Right ventricle myocardium inferior (tissue), 1 donor: Measurements from ENCODE around the gene BBX. TPM values are rescaled to one million over a fixed set of nuclear protein-coding genes. Genes with fewer than 3 reads are reported as not detected.
"Not testable (repeated sequence)": the region's sequence is repeated elsewhere in the genome, so short reads cannot be mapped to it uniquely, and the experiment has no call there.

Experiments used
- ATAC-seq: fragments of 200-7000 bp; cut with Tn5 transposase; one replicate; pipeline ENCODE4 v1.9.1; 2020; ENCODE audit warnings: mild to moderate bottlenecking, moderate library complexity
- DNase-seq: peaks from one replicate; pipeline ENCODE4 v3.0.0; 2021; ENCODE audit errors: missing footprints
- intact Hi-C: fragments of 100-400 bp; cut with DNase I; formaldehyde crosslinking; loops from one replicate; pipeline ENCODE4 v1.11.0; 2022
- total RNA-seq: library from RNA; stranded (reverse); fragmentation: NEBNext Ultra II Directional; extraction: Animal tissue kit (Norgen Biotek cat#: 25700); gene quantifications from one replicate; pipeline ENCODE4 v1.2.1, GENCODE V29; 2021
- donor health status: DM: no; HTN: yes; CAD: no; lungs with severe emphysema.

BBX gene
- total RNA-seq, 1 donor from 2014 or later: 37.7 TPM

DNA sequence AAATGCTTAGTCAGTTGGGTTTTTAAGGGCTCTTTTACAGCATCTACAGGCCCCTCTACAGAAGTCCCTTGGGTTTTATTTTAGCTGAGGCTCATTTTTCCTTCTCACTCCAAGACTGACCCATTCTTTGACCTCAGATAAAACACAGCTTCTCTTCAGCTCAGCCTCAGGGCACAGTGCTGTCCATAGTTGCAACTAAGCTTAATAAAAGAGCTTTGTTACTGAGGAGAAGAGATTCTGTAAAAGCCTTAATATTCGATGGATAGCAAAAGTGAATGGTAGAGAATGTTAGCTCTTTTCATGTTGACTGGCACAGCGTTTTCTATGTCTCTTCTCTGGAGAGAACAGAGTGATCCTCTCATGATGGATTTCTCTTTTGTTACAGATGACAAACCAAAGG is 277.9 kb downstream of the BBX start:
- ATAC-seq (no peak), DNase-seq (no peak)
- intact Hi-C loops: no loop called here

- intact Hi-C loops: no loop called here
- DNase-seq: no peak
- ATAC-seq: no peak
Measured at GRCh38 chr3:107803170-107803569, 280.4 kb downstream of the BBX start.

- no peak for DNase-seq
- ATAC-seq: no peak
- intact Hi-C loops: no loop called here
Measured at GRCh38 chr3:107806021-107806420, 283.3 kb downstream of the BBX start.

DNA sequence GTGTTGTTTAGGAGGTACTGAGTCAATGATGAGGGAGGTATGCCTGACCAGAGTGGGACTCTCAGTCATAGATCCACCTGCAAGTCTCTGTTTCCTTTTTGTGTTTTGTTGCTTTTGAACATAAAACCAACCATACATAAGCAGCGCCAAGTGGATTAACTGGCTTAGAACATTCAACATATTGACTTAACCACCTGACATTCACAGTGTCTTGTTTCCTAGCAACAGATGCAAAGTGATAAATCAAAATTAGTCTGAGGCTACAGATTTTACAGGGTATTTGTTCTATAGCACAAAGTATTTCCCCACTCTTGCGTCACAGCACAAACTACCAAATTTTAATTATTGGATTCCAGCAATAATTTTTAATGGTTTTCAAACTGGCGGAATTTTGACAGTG is 283.8 kb downstream of the BBX start:
- DNase-seq (no peak), ATAC-seq (no peak)
- intact Hi-C loops: no loop called here

DNA sequence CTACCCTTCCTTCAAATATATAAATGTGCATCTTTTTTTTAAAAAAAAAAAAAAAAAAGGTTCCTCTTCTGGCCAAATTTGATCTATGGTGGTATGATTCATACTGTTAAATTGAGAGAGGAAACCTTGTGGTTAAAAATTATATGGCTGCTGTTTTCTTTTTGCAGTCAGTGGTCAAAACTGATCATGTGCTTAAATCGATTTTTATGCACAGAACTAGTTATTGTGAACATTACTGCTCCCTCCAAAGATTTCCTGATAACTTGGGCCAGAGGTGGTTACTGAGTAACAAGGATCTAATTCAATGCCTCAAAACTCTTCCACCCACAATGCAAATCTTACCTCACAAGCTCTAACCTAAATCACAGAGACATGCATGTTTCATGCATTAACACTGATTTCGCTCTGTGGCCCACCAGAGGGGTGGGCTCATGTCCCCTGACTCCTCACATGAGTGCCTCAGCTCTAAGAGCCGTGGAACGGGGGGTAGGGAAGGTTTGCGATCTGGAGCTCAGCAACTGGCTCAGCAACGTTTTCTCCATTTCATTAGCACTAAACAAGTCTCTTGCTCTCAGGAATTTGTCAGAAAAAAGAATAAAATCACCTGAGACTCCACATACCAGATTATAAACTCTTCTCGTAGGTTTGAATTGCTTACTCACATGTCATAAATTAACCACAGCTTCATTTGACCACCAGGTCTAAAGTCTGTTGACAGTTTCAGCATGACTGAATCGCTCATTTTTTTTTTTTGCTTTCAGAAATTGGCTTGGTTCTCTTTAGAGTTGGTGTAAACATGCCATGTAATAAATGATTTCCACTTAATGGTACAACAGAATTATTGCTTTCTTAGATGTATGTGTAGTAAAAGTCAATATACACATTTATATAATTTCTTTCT is 287.7 kb downstream of the BBX start:
- intact Hi-C loops: no loop called here
- no peak for DNase-seq
- no peak for ATAC-seq

GRCh38 chr3:107813026-107813425 is 290.3 kb downstream of the BBX start:
- intact Hi-C loops: no loop called here
- no peak for DNase-seq

GRCh38 chr3:107816107-107816506 is 293.3 kb downstream of the BBX start:
- no peak for DNase-seq
- ATAC-seq: no peak
- intact Hi-C loops: no loop called here

More at GRCh38 chr3:107813026-107813425, 290.3 kb downstream of the BBX start:
- ATAC-seq: no peak

DNA sequence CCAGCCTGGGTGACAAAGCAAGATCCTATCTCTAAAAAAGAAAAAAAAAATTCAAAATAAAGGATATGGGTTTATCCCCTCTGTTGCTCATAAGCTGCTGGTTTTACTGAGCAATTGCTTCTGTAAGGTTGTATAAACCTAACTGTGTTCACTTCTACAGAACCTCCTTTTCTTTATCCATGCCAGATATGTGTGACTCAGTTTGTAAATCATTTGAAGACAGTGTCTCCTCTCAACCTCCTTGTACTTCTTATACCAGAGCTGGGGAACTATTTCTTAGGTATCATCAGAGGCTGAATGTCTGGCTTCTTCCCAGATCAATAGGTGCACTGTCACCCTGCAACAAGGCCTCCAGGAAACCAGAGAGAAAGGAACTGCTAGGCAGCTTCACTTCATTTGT is 294.3 kb downstream of the BBX start:
- no peak for ATAC-seq
- DNase-seq: no peak
- intact Hi-C loops: no loop called here

GRCh38 chr3:107818025-107818424 is 295.3 kb downstream of the BBX start:
- intact Hi-C loops: no loop called here
- DNase-seq (no peak), ATAC-seq (no peak)

DNA sequence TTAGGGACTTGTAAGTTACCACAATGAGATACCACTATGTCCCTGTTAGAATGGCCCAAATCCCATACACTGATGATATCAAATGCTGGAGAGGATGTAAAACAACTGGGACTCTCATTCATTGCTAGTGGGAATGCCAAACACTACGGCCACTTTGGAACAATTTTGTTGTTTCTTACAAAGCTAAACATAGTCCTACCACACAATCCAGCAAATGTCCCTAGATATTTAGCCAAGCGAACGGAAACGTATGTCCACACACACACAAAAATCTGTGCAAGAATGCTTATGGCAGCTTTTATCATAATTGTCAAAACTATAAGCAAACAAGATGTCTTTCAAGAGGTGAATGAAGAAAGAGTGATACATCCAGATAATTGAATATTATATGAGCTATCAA is 296.9 kb downstream of the BBX start:
- intact Hi-C loops: no loop called here

DNA sequence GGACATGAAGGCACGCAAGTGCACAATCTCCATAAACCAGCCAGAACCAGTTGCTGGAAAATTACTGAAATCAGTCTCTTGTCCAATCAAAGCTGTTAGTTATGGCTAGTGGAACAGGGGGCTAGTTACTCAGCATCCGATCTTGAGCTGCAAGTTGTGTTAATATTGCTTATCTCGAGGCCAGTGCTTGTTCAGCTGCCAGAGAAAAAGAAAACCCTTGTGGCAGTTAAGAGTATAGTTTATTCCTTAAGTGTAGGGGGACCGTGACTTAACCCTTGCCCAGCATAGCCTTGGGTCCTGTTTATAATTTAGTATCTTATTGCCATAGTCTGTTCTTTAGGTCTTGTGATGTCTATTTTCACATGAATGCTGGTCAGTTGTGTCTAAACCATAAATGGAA is 299.5 kb downstream of the BBX start:
- ATAC-seq: no peak
- DNase-seq: no peak
- intact Hi-C loops: no loop called here

More for the DNA sequence above, 296.9 kb downstream of the BBX start:
- DNase-seq (no peak), ATAC-seq (no peak)

GRCh38 chr3:107824822-107825371 is 302.1 kb downstream of the BBX start:
- intact Hi-C loops: no loop called here
- DNase-seq: no peak
- peak; percentile 52 for ATAC-seq

GRCh38 chr3:107825556-107825955 is 302.8 kb downstream of the BBX start:
- intact Hi-C loops: no loop called here
- ATAC-seq (no peak), DNase-seq (no peak)

- DNase-seq: no peak
- no peak for ATAC-seq
- intact Hi-C loops: no loop called here
Measured at GRCh38 chr3:107826727-107827126, 304.0 kb downstream of the BBX start.

GRCh38 chr3:107829185-107829584 is 306.4 kb downstream of the BBX start:
- DNase-seq (no peak), ATAC-seq (no peak)
- intact Hi-C loops: no loop called here

DNA sequence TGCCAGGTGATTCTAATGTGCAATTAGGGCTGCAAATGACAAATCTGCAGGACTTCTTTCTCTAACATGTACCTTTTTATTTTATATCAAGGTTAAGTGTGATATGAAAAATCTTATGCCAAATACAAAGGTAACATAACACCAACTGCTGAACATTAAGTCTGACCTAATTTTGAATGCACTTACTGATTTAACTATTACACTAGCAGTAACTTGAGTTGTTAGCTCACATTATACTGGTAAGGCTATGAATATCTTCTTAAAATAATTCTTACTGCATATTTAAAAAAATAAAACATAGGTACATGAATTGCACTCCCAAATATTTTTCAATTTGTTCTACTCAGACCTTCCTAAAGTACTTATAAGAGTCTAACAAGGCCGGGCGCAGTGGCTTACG is 308.8 kb downstream of the BBX start:
- intact Hi-C loops: no loop called here
- ATAC-seq (no peak), DNase-seq (no peak)

DNA sequence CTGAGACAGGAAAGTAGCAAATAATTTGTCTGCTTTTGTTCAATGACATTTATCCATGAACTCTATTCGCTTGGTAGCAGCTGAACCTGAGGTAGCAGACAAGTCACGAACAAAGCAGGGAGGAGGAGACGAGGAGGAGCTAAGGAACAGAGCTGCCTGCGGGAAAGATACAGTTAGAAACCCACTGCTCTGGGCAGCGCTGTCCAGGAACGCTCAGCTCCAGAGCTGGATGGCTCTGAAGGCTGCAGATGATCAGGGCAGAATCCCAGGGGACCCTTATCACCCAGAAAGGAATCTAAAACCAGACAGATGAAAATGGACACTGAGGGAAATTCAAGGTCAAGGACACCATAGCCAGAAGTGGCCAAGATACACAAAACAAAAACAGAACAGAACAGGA is 310.3 kb downstream of the BBX start:
- DNase-seq (no peak), ATAC-seq (no peak)
- intact Hi-C loops: no loop called here

- intact Hi-C loops: no loop called here
- ATAC-seq (no peak), DNase-seq (no peak)
Measured at GRCh38 chr3:107833722-107834416, 311.1 kb downstream of the BBX start.

DNA sequence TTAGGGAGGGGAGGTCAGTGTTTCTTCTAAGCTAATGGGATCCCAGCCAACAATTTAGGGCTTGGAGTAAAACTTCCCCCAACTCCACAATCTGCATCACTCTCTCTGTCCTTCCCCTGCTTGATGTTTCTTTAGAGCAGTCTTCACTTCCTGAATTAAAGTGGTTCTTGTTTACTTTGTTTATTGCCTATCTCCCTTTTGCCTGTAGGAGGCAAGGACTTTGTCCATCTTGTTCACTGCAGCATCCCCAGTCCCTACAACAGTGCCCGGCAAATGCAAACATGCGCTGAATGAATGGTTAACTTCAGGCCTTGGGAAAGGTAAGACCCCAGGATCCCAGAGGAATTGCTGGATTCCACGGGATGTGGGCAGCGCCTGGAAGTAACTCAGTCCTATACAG is 312.2 kb downstream of the BBX start:
- ATAC-seq, intact Hi-C loops, DNase-seq: not testable (repeated sequence)
